Lung (tissue), 12 donors: Measurements from ENCODE around the gene NFAM1. TPM values are rescaled to one million over a fixed set of nuclear protein-coding genes. Genes with fewer than 3 reads are reported as not detected.

ENCODE experiments used
- ATAC-seq: fragments of 200-7000 bp; cut with Tn5 transposase; one replicate; pipeline ENCODE4 v1.9.1; 2020; ENCODE audit warnings: moderate number of reproducible peaks; ENCODE audit not compliant: insufficient read depth, low FRiP score
- DNase-seq, 3 donors: peaks; one replicate each; pipeline ENCODE4 v3.0.0-alpha.2; 2013 to 2017
- H3K27ac ChIP-seq, 2 donors: one replicate each; pipeline ENCODE4 v1.5.1; 2013; ENCODE audit warnings: mild to moderate bottlenecking in 2 of 2, moderate library complexity in 2 of 2, control low read depth in 1 of 2, inconsistent platforms in 1 of 2, low read depth in 1 of 2, low read length in 1 of 2
- H3K27me3 ChIP-seq, 3 donors: one replicate each; pipeline ENCODE4 v1.5.1; 2013; ENCODE audit warnings: low read length in 2 of 3; ENCODE audit not compliant: control insufficient read depth in 3 of 3, insufficient read depth in 3 of 3
- H3K36me3 ChIP-seq, 4 donors: one replicate each; pipeline ENCODE4 v1.5.1; 2013; ENCODE audit warnings: low read length in 4 of 4, mild to moderate bottlenecking in 1 of 4, moderate library complexity in 1 of 4; ENCODE audit not compliant: control insufficient read depth in 4 of 4, insufficient read depth in 4 of 4
- H3K4me1 ChIP-seq, 5 donors: one replicate each; pipeline ENCODE4 v1.5.1; 2013; ENCODE audit warnings: low read length in 5 of 5, mild to moderate bottlenecking in 2 of 5, moderate library complexity in 1 of 5; ENCODE audit not compliant: control insufficient read depth in 5 of 5, insufficient read depth in 5 of 5
- H3K4me3 ChIP-seq: one replicate; pipeline ENCODE4 v1.5.1; 2013; ENCODE audit warnings: mild to moderate bottlenecking, control low read depth, moderate library complexity
- H3K9ac ChIP-seq, 2 donors: one replicate each; pipeline ENCODE4 v1.5.1; 2013; ENCODE audit warnings: low read length in 2 of 2, control low read depth in 1 of 2; ENCODE audit not compliant: insufficient read depth in 1 of 2
- H3K9me3 ChIP-seq, 4 donors: one replicate each; pipeline ENCODE4 v1.5.1; 2013; ENCODE audit warnings: low read length in 3 of 4, mild to moderate bottlenecking in 1 of 4, moderate library complexity in 1 of 4; ENCODE audit not compliant: control insufficient read depth in 4 of 4, insufficient read depth in 3 of 4
- CTCF ChIP-seq: IDR thresholded peaks from 2 replicates; pipeline ENCODE4 v1.5.1; 2012; ENCODE audit warnings: mild to moderate bottlenecking; ENCODE audit errors: control extremely low read depth, extremely low read depth
- WGBS, 2 donors: extraction: QIAGEN DNeasy Blood & Tissue Kit; methylation state at CpG; one replicate each; pipeline ENCODE4 v1.1.7; 2013; 5-methylcytosine and 5-hydroxymethylcytosine counted together
- polyA plus RNA-seq, 2 donors: library from polyadenylated mRNA; stranded (reverse); fragments of 200-250 nt; gene quantifications; one replicate each; pipeline ENCODE4 v1.2.1, GENCODE V29; 2013
- total RNA-seq, 2 donors: library from RNA; depleted of rRNA in 1 of 2; stranded (reverse); fragments of >200 nt in 1 of 2; gene quantifications; one replicate each; pipeline ENCODE4 v1.2.1, GENCODE V29; 2014 to 2021
- donor health status: control.
- donor health status: control.
- donor health status: Bipolar disorder and iron deficiency.
- donor health status: healthy.
- donor health status: DM: yes; HTN: yes; CAD: no.

NFAM1 gene
- total and polyA plus RNA-seq, 4 donors = 2.2 to 24.6 (median 9.0) TPM

- no peak for ATAC-seq
- DNase-seq = peak in 2 of 3 donors; percentile 19 to 29
Observed at GRCh38 chr22:42397332-42398249, 34.6 kb downstream of the NFAM1 start.

GRCh38 chr22:42396621-42397331 is 35.4 kb downstream of the NFAM1 start:
- Histone ChIP-seq H3K36me3 (no peaks in the 10 kb centered on the region), H3K4me3 (no peak overlapping the region), H3K27ac (no peak overlapping the region), H3K27me3 (no peaks in the 10 kb centered on the region), H3K9me3 (no peaks in the 10 kb centered on the region), H3K4me1 (peaks cover 0 to 8% (median 3%) of the 10 kb centered on the region in 5 donors), H3K9ac (no peak overlapping the region)
- TF ChIP-seq CTCF = no peak
- WGBS, 2 donors = 54 to 58% methylated on average over 24 of the region's 24 CpGs
- no peak for ATAC-seq
- DNase-seq = no peak

More at GRCh38 chr22:42397332-42398249, 34.6 kb downstream of the NFAM1 start:
- TF ChIP-seq CTCF = no peak
- Histone ChIP-seq H3K4me3 (no peak overlapping the region), H3K36me3 (no peaks in the 10 kb centered on the region), H3K9ac (no peak overlapping the region), H3K27me3 (no peaks in the 10 kb centered on the region), H3K9me3 (no peaks in the 10 kb centered on the region), H3K27ac (peak overlapping the region in 1 of 2 donors; percentile 49), H3K4me1 (peaks cover 0 to 8% (median 3%) of the 10 kb centered on the region in 5 donors)
- 48 to 63% methylated on average over 15 of the region's 15 CpGs for WGBS, 2 donors

- peaks cover 0 to 2% (median 0%) of the 10 kb centered on the region in 4 donors for H3K36me3 ChIP-seq
Observed at GRCh38 chr22:42389143-42389542, 43.1 kb downstream of the NFAM1 start.

More at GRCh38 chr22:42389143-42389542, 43.1 kb downstream of the NFAM1 start:
- DNase-seq (no peak), ATAC-seq (no peak)
- Histone ChIP-seq H3K4me3 (no peak overlapping the region), H3K9me3 (no peaks in the 10 kb centered on the region), H3K27me3 (no peaks in the 10 kb centered on the region), H3K9ac (no peak overlapping the region), H3K4me1 (no peaks in the 10 kb centered on the region), H3K27ac (no peak overlapping the region)
- 91 to 95% methylated on average over 7 of the region's 7 CpGs for WGBS, 2 donors
- TF ChIP-seq CTCF = no peak
